Colonic mucosa (tissue), 4 donors: ENCODE data around the gene UGT1A3. TPM values are rescaled to one million over a fixed set of nuclear protein-coding genes. Genes with fewer than 3 reads are reported as not detected.

Source experiments
- DNase-seq: peaks from one replicate; pipeline ENCODE4 v3.0.0-alpha.2; 2020
- H3K27ac ChIP-seq: fragments of 200-600 bp; one replicate; pipeline ENCODE4 v1.8.0; 2021
- H3K27me3 ChIP-seq: fragments of 200-600 bp; one replicate; pipeline ENCODE4 v1.8.0; 2021
- H3K36me3 ChIP-seq: fragments of 200-600 bp; one replicate; pipeline ENCODE4 v1.8.0; 2021
- H3K4me1 ChIP-seq: fragments of 200-600 bp; one replicate; pipeline ENCODE4 v1.8.0; 2021; ENCODE audit warnings: mild to moderate bottlenecking
- H3K4me3 ChIP-seq: fragments of 200-600 bp; one replicate; pipeline ENCODE4 v1.8.0; 2021
- H3K9ac ChIP-seq, 2 donors: one replicate each; pipeline ENCODE4 v1.7.0; 2013; ENCODE audit warnings: control low read depth in 2 of 2, low read depth in 2 of 2, low read length in 2 of 2
- H3K9me3 ChIP-seq: fragments of 200-600 bp; one replicate; pipeline ENCODE4 v1.8.0; 2021
- CTCF ChIP-seq: fragments of 200-600 bp; IDR thresholded peaks from one replicate; pipeline ENCODE4 v1.8.0; 2022; ENCODE audit warnings: antibody characterized with exemption, mild to moderate bottlenecking
- intact Hi-C: fragments of 100-400 bp; cut with DNase I; formaldehyde crosslinking; loops from one replicate; pipeline ENCODE4 v1.14.1; 2022
- total RNA-seq, 2 donors: library from RNA; stranded (reverse); fragmentation: NEBNext Ultra II Directional in 1 of 2; extraction: Animal tissue kit (Norgen Biotek cat#: 25700) in 1 of 2; gene quantifications; one replicate each; pipeline ENCODE4 v1.2.1, GENCODE V29; 2021
- donor health status: healthy.
- donor health status: DM: no; HTN: no; CAD: no.
- donor health status: DM: no; HTN: no; CAD: no.

The UGT1A3 gene
- total RNA-seq, 2 donors from 2014 or later = 1.0 to 1.9 TPM

GRCh38 chr2:233800208-233800607 lies 71.4 kb downstream of the UGT1A3 start:
- intact Hi-C loops = no loop called here

GRCh38 chr2:233801357-233802131 lies 72.7 kb downstream of the UGT1A3 start:
- Histone ChIP-seq H3K27ac (no peak overlapping the region), H3K4me3 (no peak overlapping the region), H3K9ac (no peak overlapping the region), H3K36me3 (no peaks in the 10 kb centered on the region), H3K9me3 (no peaks in the 10 kb centered on the region), H3K27me3 (no peaks in the 10 kb centered on the region), H3K4me1 (no peaks in the 10 kb centered on the region)
- intact Hi-C loops = no loop called here
- no peak for TF ChIP-seq CTCF
- no peak for DNase-seq

More at GRCh38 chr2:233800208-233800607, 71.4 kb downstream of the UGT1A3 start:
- no peaks in the 10 kb centered on the region for H3K4me1 ChIP-seq
- DNase-seq = no peak
- no peak for TF ChIP-seq CTCF
- H3K9ac ChIP-seq = no peak overlapping the region
- no peak overlapping the region for H3K27ac ChIP-seq
- H3K27me3 ChIP-seq = no peaks in the 10 kb centered on the region
- no peaks in the 10 kb centered on the region for H3K36me3 ChIP-seq
- no peaks in the 10 kb centered on the region for H3K9me3 ChIP-seq
- H3K4me3 ChIP-seq = no peak overlapping the region

- Histone ChIP-seq H3K27ac (no peak overlapping the region), H3K4me3 (no peak overlapping the region), H3K36me3 (no peaks in the 10 kb centered on the region), H3K9me3 (no peaks in the 10 kb centered on the region), H3K4me1 (no peaks in the 10 kb centered on the region), H3K9ac (no peak overlapping the region), H3K27me3 (no peaks in the 10 kb centered on the region)
- no peak for TF ChIP-seq CTCF
- peak; percentile 12 for DNase-seq
- intact Hi-C loops = no loop called here
Observed at GRCh38 chr2:233802132-233802815, 73.4 kb downstream of the UGT1A3 start.

GRCh38 chr2:233803292-233803911 lies 74.6 kb downstream of the UGT1A3 start:
- Histone ChIP-seq H3K27ac (no peak overlapping the region), H3K9ac (no peak overlapping the region), H3K36me3 (no peaks in the 10 kb centered on the region), H3K9me3 (no peaks in the 10 kb centered on the region), H3K4me3 (no peak overlapping the region), H3K4me1 (no peaks in the 10 kb centered on the region), H3K27me3 (no peaks in the 10 kb centered on the region)
- peak; percentile 6 for DNase-seq
- intact Hi-C loops = no loop called here
- no peak for TF ChIP-seq CTCF

GRCh38 chr2:233803994-233804393 lies 75.2 kb downstream of the UGT1A3 start:
- no peaks in the 10 kb centered on the region for H3K4me1 ChIP-seq
- DNase-seq = peak; percentile 5

More at GRCh38 chr2:233803994-233804393, 75.2 kb downstream of the UGT1A3 start:
- H3K9me3 ChIP-seq = no peaks in the 10 kb centered on the region
- TF ChIP-seq CTCF = no peak
- H3K4me3 ChIP-seq = no peak overlapping the region
- no peak overlapping the region for H3K27ac ChIP-seq
- intact Hi-C loops = no loop called here
- no peak overlapping the region for H3K9ac ChIP-seq
- no peaks in the 10 kb centered on the region for H3K36me3 ChIP-seq
- H3K27me3 ChIP-seq = no peaks in the 10 kb centered on the region
